Activated CD4-positive, CD25-positive, alpha-beta regulatory T cell treated with anti-CD3 and anti-CD28 coated beads, Interleukin-2, amount 50 U/mL, for 16 hours (primary cell): ENCODE measurements around the gene NACC1.
"Not testable (repeated sequence)": the region's sequence is repeated elsewhere in the genome, so short reads cannot be mapped to it uniquely, and the experiment has no call there.

Source experiments
- DNase-seq: peaks from one replicate; pipeline ENCODE4 v3.0.0-alpha.2; 2020; ENCODE audit warnings: low read depth, low spot score

Gene NACC1

DNA sequence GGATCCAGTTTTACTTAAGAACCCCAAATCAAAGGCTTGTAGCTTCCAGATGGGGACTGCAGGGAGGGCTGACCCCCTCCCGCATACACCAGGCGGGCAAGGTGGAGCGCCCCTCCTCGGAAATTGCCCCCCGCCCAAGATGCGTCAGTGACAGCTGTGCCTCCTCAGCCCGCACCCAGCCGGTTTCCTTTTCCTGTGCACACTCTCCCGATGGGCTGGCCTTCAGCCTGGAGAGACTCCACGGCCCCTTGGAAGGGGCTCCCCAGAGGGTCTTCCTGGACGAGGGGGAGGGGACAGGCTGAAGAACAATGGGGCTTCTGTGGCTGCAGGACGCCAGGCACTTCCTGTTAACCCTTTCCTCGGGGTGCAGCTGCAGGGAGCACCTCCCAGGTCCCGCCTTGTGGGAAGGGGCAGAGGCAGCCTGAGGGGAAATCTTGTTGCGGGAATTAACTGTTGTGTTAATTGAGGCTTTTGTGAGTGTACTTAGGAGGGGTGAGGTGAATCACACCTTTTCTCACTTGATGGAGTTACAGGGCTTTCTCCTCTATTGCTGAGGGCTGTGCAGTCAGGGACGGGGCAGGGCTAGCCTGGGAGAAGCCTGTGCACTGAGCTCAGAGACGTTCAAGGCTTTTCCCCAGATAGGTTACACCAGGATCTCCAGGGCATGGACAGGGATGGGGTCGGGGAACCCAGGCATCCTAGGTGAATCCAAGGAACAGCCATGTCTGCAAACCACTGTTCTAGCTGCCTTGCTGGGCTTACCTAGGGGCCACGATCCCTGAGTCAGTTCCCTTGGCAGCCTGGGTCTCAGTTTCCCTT is 46.5 kb downstream of the NACC1 start:
- no peak for DNase-seq

GRCh38 chr19:13165162-13165997 is 47.3 kb downstream of the NACC1 start:
- no peak for DNase-seq

GRCh38 chr19:13166151-13166550 is 48.1 kb downstream of the NACC1 start:
- not testable (repeated sequence) for DNase-seq

DNA sequence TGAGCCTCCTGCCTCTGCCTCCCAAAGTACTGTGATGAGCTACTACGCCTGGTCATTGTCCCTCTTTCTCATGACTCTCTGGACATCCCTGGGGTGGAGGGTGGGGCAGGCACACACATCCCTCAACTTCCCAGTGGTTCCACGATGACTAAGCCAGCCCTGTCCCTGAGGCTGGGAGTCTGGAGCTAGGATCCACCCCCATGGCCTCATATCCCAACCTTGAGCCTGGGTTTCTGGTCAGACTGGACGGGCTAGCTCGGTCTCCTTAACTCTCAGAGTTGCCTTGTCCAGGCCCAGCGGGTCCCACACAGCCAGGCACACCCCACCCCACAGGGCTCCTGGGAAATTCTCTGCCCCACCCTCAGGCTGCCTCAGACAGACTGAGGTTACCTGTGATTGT is 51.7 kb downstream of the NACC1 start:
- DNase-seq: no peak

DNA sequence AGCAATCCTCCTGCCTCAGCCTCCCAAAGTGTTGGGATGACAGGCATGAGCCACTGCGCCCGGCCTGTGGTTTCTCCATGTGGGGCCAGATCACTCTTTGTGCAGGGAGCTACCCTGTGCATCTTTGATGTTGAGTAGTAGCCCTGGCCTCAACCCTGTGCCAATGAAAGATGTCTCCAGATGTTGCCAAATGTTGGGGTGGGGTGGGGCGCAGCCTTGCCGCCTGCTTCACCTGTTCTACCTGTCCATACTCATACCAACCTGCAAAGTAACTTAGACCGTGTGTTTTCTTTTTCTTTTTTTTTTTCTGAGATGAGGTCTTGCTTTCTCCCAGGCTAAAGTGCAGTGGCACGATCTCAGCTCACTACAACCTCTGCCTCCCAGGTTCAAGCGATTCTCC is 53.1 kb downstream of the NACC1 start:
- no peak for DNase-seq

DNA sequence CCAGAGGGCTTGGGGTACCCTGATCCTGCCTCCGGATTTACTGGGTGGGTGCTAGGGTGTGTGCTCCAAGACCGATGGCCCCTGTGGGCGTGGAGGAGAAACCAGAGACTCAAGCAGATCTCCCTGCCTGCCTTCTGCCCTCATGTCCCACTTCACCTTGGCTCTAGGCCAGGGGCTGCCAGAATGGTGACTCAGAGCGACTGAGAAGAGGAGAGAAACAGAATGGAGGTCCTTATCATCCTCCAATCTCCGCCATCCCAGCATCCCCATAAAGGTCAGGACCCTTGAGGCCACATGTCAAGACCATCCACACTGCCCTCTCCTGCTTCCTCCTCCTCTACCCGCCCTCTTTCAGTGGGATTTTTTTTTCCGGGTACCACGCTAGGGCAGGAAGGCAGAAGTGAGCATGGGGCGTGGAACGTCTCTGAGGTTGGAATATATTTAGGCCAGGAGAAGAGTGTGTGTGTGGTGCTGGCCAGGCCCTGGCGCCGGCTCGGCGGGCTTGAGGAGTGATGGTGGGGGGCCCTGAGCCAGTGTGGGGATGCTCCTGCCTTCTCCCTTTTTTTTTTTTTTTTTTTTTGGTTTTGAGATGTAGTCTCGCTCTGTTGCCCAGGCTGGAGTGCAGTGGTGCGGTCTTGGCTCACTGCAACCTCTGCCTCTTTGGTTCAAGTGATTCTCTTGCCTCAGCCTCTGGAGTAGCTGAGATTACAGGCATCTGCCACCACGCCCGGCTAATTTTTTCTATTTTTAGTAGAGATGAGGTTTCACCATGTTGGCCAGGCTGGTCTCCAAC is 54.5 kb downstream of the NACC1 start:
- no peak for DNase-seq

DNA sequence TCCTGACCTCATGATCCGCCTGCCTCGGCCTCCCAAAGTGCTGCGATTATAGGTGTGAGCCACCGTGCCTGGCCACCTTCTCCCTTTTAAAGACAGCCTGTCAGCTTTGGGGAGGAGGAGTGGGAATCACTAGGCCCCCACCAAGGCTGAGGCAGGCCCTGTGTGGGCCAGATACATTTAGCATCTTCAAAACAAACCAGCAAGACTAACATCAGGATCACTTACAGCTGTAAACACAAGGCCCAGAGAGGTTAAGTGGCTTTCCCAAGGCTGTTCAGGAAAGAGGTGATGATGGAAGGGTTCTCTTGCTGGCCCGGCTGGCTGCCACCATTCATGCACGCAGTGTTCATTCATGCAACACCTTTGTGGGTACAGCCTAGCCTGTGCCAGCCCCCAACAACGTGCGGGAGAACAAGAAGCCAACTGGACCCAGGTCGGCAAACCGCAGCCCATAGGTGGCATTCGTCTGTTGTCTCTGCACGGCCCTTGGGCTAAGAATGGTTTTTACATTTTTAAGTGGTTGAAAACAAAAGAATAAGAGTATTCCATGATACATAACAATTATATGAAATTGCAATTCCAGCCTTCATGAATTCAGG is 55.2 kb downstream of the NACC1 start:
- no peak for DNase-seq

- no peak for DNase-seq
Observed at GRCh38 chr19:13176345-13176744, 58.3 kb downstream of the NACC1 start.

- not testable (repeated sequence) for DNase-seq
Observed at GRCh38 chr19:13177584-13177983, 59.5 kb downstream of the NACC1 start.

GRCh38 chr19:13178291-13178690 is 60.2 kb downstream of the NACC1 start:
- not testable (repeated sequence) for DNase-seq

DNA sequence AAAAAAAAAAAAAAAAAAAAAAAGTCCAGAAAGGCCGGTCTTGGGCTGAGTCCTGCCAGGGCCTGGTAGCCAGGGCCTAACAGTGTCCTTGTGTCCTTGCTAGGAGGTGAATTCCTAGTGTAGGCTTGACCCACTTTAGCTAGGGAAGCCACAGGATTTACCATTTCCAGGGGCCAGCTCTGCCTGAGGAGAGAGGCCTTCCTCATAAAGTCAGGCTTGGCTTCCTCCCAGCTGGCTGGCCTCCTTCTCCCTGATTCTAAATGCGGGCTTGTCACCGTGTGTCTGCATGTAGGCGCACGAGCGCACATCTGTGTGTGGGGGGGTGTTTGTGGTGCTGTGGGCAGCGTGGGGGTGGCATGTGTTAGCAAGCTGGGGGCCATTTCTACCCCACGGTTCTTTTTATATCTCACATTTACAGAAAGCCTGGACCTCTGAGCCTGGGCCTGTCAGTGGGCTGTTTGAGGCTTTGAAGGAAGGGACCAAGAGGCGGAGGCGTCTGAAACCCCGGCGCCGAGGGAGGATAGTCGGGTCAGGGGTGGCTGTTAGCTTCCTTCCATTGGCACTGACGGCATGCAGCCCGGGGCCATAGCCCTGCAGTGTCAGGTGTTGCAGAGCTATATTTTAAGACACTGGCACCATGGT is 63.8 kb downstream of the NACC1 start:
- no peak for DNase-seq

DNA sequence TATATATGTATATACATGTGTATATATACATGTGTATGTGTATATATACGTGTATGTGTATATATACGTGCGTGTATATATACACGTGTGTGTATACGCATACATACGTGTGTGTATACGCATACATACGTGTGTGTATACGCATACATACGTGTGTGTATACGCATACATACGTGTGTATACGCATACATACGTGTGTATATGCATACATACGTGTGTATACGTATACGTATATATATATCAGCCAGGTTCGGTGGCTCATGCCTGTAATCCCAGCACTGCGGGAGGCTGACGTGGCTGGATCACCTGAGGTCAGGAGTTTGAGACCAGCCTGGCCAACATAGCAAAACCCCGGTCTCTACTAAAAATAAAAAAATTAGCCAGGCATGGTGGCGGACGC is 66.9 kb downstream of the NACC1 start:
- not testable (repeated sequence) for DNase-seq

DNA sequence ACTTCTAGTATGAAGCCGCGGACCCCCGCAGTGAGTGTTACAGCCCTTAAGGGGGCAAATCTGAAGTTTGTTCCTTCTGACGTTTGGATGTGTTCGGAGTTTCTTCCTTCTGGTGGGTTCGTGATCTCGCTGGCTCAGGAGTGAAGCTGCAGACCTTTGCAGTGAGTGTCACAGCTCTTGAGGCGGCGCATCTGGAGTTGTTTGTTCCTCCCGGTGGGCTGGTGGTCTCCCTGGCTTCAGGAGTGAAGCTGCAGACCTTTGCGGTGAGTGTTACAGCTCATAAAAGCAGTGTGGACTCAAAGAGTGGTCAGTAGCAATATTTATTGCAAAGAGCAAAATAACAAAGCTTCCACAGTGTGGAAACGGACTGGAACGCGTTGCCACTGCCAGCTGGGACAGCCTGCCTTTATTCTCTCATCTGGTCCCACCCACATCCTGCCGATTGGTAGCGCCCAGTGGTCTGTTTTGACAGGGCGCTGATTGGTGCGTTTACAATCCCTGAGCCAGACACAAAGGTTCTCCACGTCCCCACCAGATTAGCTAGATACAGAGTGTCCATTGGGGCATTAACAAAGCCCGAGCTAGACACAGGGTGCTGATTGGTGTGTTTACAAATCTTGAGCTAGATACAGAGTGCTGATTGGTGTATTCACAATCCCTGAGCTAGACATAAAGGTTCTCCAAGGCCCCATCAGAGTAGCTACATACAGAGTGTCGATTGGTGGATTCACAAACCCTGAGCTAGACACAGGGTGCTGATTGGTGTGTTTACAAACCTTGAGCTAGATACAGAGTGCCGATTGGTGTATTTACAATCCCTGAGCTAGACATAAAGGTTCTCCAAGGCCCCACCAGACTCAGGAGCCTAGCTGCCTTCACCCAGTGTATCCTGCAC is 67.9 kb downstream of the NACC1 start:
- DNase-seq: not testable (repeated sequence)

GRCh38 chr19:13186688-13187087 is 68.6 kb downstream of the NACC1 start:
- not testable (repeated sequence) for DNase-seq

GRCh38 chr19:13187419-13187818 is 69.4 kb downstream of the NACC1 start:
- DNase-seq: no peak

DNA sequence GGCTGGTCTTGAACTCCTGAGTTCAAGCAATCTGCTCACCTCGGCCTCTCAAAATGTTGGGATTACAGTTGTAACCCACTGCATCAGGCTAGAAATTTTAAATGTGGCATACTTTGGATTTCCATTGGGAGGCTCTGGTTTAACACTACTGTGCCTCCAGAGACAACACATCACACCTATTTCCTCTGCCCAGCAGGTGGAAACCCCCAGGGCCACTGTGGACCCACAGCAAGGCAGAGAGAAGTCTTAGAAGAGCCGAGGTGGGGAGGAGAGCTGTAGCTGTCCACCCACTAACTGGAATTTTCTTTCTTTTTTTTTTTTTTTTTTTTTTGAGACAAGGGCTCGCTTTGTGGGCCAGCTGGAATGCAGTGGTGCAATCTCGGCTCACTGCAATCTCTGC is 71.5 kb downstream of the NACC1 start:
- DNase-seq: no peak
